DND-41 (cell line): ENCODE data around the gene PLD1.

Experiments
- ATAC-seq: fragments of 200-7000 bp; cut with Tn5 transposase; 3 replicates; pipeline ENCODE4 v1.9.1; 2021; ENCODE audit warnings: low read depth; ENCODE audit not compliant: insufficient read depth
- DNase-seq: peaks from one replicate; pipeline ENCODE4 v3.0.0-alpha.2; 2020
- H2AFZ ChIP-seq: 2 replicates; pipeline ENCODE4 v1.6.0; 2012; ENCODE audit warnings: low read depth, low read length
- H3K27ac ChIP-seq: 2 replicates; pipeline ENCODE4 v1.5.1; 2012; ENCODE audit warnings: low read length, inconsistent platforms
- H3K27me3 ChIP-seq: fragments of 200-600 bp; sonication (generic); 2 replicates; pipeline ENCODE4 v1.6.0; 2012; ENCODE audit warnings: low read length, mild to moderate bottlenecking, inconsistent platforms; ENCODE audit not compliant: insufficient read depth, poor library complexity
- H3K36me3 ChIP-seq: 2 replicates; pipeline ENCODE4 v1.5.1; 2012; ENCODE audit warnings: low read length, inconsistent platforms; ENCODE audit not compliant: insufficient read depth
- H3K4me1 ChIP-seq: 2 replicates; pipeline ENCODE4 v1.5.1; 2012; ENCODE audit warnings: mild to moderate bottlenecking, low read length; ENCODE audit not compliant: insufficient read depth
- H3K4me2 ChIP-seq: 2 replicates; pipeline ENCODE4 v1.6.0; 2012; ENCODE audit warnings: mild to moderate bottlenecking, moderate library complexity, low read length, inconsistent platforms; ENCODE audit not compliant: insufficient read depth
- H3K4me3 ChIP-seq, 2 experiments: fragments of 200-600 bp in 1 of 2; shearing (Covaris generic) in 1 of 2; 2 replicates each; pipeline ENCODE4 v1.5.1; 2012 to 2016; ENCODE audit warnings: inconsistent platforms in 2 of 2, low read length in 2 of 2, mild to moderate bottlenecking in 2 of 2, low read depth in 1 of 2, moderate library complexity in 1 of 2
- H3K79me2 ChIP-seq: 2 replicates; pipeline ENCODE4 v1.6.0; 2012; ENCODE audit warnings: low read length, inconsistent platforms; ENCODE audit not compliant: insufficient read depth
- H3K9ac ChIP-seq: 2 replicates; pipeline ENCODE4 v1.6.0; 2012; ENCODE audit warnings: low read depth, mild to moderate bottlenecking, inconsistent platforms, low read length, moderate library complexity
- H3K9me3 ChIP-seq: 2 replicates; pipeline ENCODE4 v1.5.1; 2012; ENCODE audit warnings: low read length, moderate library complexity, mild to moderate bottlenecking, inconsistent platforms; ENCODE audit not compliant: insufficient read depth, severe bottlenecking
- H4K20me1 ChIP-seq: 2 replicates; pipeline ENCODE4 v1.6.0; 2012; ENCODE audit warnings: low read length; ENCODE audit not compliant: insufficient read depth
- CTCF ChIP-seq: IDR thresholded peaks from 2 replicates; pipeline ENCODE4 v1.5.1; 2012; ENCODE audit warnings: borderline replicate concordance, low read length, moderate library complexity, mild to moderate bottlenecking; ENCODE audit not compliant: poor library complexity, severe bottlenecking; ENCODE audit errors: extremely low read depth
- EZH2 ChIP-seq: IDR thresholded peaks from 3 replicates; pipeline ENCODE4 v1.6.1; 2012; ENCODE audit warnings: borderline replicate concordance, low read depth, mild to moderate bottlenecking, moderate library complexity, low read length, inconsistent platforms; ENCODE audit not compliant: severe bottlenecking

The PLD1 gene

DNA sequence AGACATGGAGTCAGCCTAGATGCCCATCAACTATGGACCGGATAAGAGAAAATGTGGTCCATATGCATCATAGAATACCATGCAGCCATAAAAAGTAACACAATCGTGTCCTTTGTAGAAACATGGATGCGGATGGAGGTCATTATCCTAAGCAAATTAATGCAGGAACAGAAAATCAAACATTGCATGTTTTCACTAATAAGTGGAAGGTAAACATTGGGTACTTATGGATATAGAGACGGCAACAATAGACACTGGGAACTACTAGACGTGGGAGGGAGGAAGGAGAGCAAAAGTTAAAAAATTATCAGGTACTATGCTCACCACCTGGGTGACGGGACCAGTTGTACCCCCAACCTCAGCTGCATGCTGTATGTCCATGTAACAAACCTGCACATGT lies 2.5 kb downstream of the PLD1 start:
- H3K4me3 ChIP-seq = no peak overlapping the region
- no peak for TF ChIP-seq CTCF
- no peak for TF ChIP-seq EZH2
- no peaks in the 10 kb centered on the region for H3K27me3 ChIP-seq
- no peak for ATAC-seq
- no peak overlapping the region for H3K27ac ChIP-seq
- no peaks in the 10 kb centered on the region for H3K79me2 ChIP-seq
- DNase-seq = no peak
- H3K4me1 ChIP-seq = no peaks in the 10 kb centered on the region
- H4K20me1 ChIP-seq = no peaks in the 10 kb centered on the region
- no peak overlapping the region for H2AFZ ChIP-seq
- H3K4me2 ChIP-seq = no peak overlapping the region
- H3K9me3 ChIP-seq = no peaks in the 10 kb centered on the region
- H3K36me3 ChIP-seq = no peaks in the 10 kb centered on the region
- H3K9ac ChIP-seq = no peak overlapping the region

DNA sequence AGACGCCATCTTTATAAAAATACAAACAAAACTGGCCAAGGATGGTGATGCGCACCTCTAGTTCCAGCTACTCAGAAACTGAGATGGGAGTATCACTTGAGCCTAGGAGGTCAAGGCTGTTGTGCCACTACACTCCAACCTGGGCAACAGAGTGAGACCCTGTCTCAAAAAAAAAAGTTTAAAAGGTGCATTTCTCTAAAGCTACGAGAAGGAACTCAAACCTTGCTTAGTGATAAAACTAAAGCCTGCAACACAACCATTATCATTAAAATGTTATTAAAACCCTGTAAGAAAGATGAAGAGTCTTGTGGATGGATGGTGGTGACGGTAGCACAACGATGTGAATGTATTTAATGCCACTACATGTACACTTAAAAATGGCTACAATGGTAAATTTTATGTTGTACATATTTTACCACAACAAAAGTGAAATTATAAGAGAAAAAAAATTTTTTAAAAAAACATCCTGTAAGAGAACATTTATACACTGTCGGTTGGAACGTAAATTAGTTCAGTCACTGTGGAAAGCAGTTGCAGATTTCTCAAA lies 3.1 kb downstream of the PLD1 start:
- no peak overlapping the region for H3K4me3 ChIP-seq
- no peaks in the 10 kb centered on the region for H3K36me3 ChIP-seq
- H3K9me3 ChIP-seq = no peaks in the 10 kb centered on the region
- H3K27me3 ChIP-seq = no peaks in the 10 kb centered on the region
- H3K9ac ChIP-seq = no peak overlapping the region
- no peak overlapping the region for H3K4me2 ChIP-seq
- DNase-seq = no peak
- no peaks in the 10 kb centered on the region for H3K4me1 ChIP-seq
- H4K20me1 ChIP-seq = no peaks in the 10 kb centered on the region
- H2AFZ ChIP-seq = no peak overlapping the region
- ATAC-seq = no peak
- no peaks in the 10 kb centered on the region for H3K79me2 ChIP-seq
- no peak overlapping the region for H3K27ac ChIP-seq
- TF ChIP-seq EZH2 = no peak

GRCh38 chr3:171806200-171807128 lies 3.8 kb downstream of the PLD1 start:
- Histone ChIP-seq H3K27me3 (no peaks in the 10 kb centered on the region), H4K20me1 (no peaks in the 10 kb centered on the region), H3K9ac (no peak overlapping the region), H3K79me2 (no peaks in the 10 kb centered on the region), H3K9me3 (no peaks in the 10 kb centered on the region), H3K4me2 (no peak overlapping the region), H2AFZ (no peak overlapping the region), H3K27ac (no peak overlapping the region), H3K36me3 (no peaks in the 10 kb centered on the region), H3K4me1 (no peaks in the 10 kb centered on the region), H3K4me3 (no peak overlapping the region)
- ATAC-seq (no peak), DNase-seq (no peak)
- no peak for TF ChIP-seq EZH2
- TF ChIP-seq CTCF = no peak

GRCh38 chr3:171805687-171806086 lies 4.6 kb downstream of the PLD1 start:
- DNase-seq (no peak), ATAC-seq (no peak)
- H3K4me1 ChIP-seq = no peaks in the 10 kb centered on the region
- no peaks in the 10 kb centered on the region for H3K9me3 ChIP-seq
- no peak overlapping the region for H3K9ac ChIP-seq
- no peaks in the 10 kb centered on the region for H3K36me3 ChIP-seq
- H3K4me2 ChIP-seq = no peak overlapping the region
- no peaks in the 10 kb centered on the region for H3K27me3 ChIP-seq
- no peaks in the 10 kb centered on the region for H3K79me2 ChIP-seq
- H3K27ac ChIP-seq = no peak overlapping the region
- TF ChIP-seq CTCF (no peak), EZH2 (no peak)
- H3K4me3 ChIP-seq = no peak overlapping the region
- no peak overlapping the region for H2AFZ ChIP-seq
- H4K20me1 ChIP-seq = no peaks in the 10 kb centered on the region
